COLO668 (cell line): Measurements from ENCODE around the gene RIMKLB.
A peak's percentile ranks its signal among the peaks of the same experiment; 100 is the strongest.

Experiments used
- DNase-seq: peaks from one replicate; lab custom pipeline; 2025; ENCODE audit not compliant: unreplicated experiment; lab: John Stamatoyannopoulos, UW

Gene RIMKLB

GRCh38 chr12:8697476-8698131, at the start of gene RIMKLB:
TSS of gene RIMKLB (plus strand) at chr12:8697991. CDS start at chr12:8713867, 15,876 bp downstream.
- DNase-seq, result peak; percentile 77

GRCh38 chr12:8648576-8649205, 49.1 kb upstream of the RIMKLB start:
- no peak for DNase-seq

- no peak for DNase-seq
Measured at GRCh38 chr12:8655421-8655820, 42.4 kb upstream of the RIMKLB start.

GRCh38 chr12:8658346-8658745, 39.4 kb upstream of the RIMKLB start:
- DNase-seq, result no peak

GRCh38 chr12:8661016-8661415, 36.8 kb upstream of the RIMKLB start:
- no peak for DNase-seq

- no peak for DNase-seq
Measured at GRCh38 chr12:8661751-8662150, 36.0 kb upstream of the RIMKLB start.

GRCh38 chr12:8662593-8662992, 35.2 kb upstream of the RIMKLB start, which contains the start of gene MFAP5:
TSS of gene MFAP5 (minus strand) at chr12:8662826. CDS start at chr12:8662104, 722 bp downstream.
- no peak for DNase-seq

GRCh38 chr12:8664228-8664913, 33.4 kb upstream of the RIMKLB start:
- no peak for DNase-seq

GRCh38 chr12:8665759-8666158, 32.0 kb upstream of the RIMKLB start:
- no peak for DNase-seq

GRCh38 chr12:8667270-8667669, 30.5 kb upstream of the RIMKLB start:
- no peak for DNase-seq

- DNase-seq, result no peak
Measured at GRCh38 chr12:8668441-8668840, 29.4 kb upstream of the RIMKLB start.

- DNase-seq, result no peak
Measured at GRCh38 chr12:8672381-8672780, 25.4 kb upstream of the RIMKLB start.

GRCh38 chr12:8675591-8676036, 22.2 kb upstream of the RIMKLB start:
- DNase-seq, result no peak

- no peak for DNase-seq
Measured at GRCh38 chr12:8676651-8677050, 21.1 kb upstream of the RIMKLB start.

- no peak for DNase-seq
Measured at GRCh38 chr12:8677362-8677761, 20.4 kb upstream of the RIMKLB start.

- no peak for DNase-seq
Measured at GRCh38 chr12:8678661-8679111, 19.1 kb upstream of the RIMKLB start.

- DNase-seq, result no peak
Measured at GRCh38 chr12:8680533-8680932, 17.3 kb upstream of the RIMKLB start.

GRCh38 chr12:8681129-8681884, 16.5 kb upstream of the RIMKLB start:
- no peak for DNase-seq

GRCh38 chr12:8685051-8685450, 12.7 kb upstream of the RIMKLB start:
- DNase-seq, result no peak

GRCh38 chr12:8687846-8688601, 9.8 kb upstream of the RIMKLB start:
- no peak for DNase-seq

GRCh38 chr12:8689681-8690080, 8.1 kb upstream of the RIMKLB start:
- no peak for DNase-seq
